Muscle of back (tissue), 11 donors: ENCODE results near the gene SRPX. TPM values are rescaled to one million over a fixed set of nuclear protein-coding genes. Genes with fewer than 3 reads are reported as not detected.

ENCODE experiments used
- DNase-seq, 3 donors: peaks; one replicate each; pipeline versions ENCODE4 v3.0.0 to v3.0.0-alpha.2; 2013
- polyA plus RNA-seq, 10 donors: library from polyadenylated mRNA; unstranded; fragments of 120-200 nt; gene quantifications; one replicate each; pipeline ENCODE4 v1.2.1, GENCODE V29; 2013; ENCODE audit not compliant: insufficient read length in 10 of 10

The SRPX gene
- polyA plus RNA-seq, 10 donors, result 32.7 to 68.8 (median 41.2) TPM

DNA sequence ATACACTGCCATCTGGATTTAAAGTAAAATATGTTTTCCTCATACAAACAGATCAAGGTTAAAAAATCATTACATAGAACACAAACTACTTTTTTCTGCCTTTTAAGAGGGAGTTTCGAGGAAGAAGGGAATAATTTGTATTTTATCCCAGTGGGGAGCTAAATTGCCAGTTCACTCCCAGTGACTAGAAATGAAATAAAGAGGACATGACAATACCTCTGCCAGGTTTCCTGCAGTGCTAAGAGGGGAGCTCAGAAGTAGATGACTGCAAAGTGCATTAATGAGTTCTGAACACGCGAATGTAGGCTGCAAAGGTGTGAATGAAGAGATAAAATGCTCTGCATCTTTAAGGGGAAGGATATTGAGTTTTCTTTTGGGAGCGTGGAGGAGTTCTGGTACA lies 69.7 kb downstream of the SRPX start:
- DNase-seq, result no peak

DNA sequence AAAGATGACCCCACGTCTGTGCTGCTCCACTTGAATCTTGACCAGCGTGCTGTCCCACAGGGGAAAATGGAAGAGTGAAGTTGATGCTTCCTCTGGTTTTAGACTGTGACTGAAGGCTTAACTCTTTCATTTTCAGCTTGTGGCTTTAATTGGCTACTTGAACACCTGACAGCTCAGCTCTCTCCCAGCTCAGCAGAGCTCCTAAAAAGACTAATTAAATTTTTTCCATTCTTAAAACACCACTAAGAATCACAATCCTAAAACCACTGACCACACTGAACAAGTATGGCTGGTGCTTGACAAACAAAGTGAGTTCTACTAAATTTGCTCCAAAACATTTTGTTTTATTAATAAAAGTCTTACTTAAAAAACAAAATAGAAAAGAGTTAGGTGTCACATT lies 71.7 kb downstream of the SRPX start:
- DNase-seq, result no peak

DNA sequence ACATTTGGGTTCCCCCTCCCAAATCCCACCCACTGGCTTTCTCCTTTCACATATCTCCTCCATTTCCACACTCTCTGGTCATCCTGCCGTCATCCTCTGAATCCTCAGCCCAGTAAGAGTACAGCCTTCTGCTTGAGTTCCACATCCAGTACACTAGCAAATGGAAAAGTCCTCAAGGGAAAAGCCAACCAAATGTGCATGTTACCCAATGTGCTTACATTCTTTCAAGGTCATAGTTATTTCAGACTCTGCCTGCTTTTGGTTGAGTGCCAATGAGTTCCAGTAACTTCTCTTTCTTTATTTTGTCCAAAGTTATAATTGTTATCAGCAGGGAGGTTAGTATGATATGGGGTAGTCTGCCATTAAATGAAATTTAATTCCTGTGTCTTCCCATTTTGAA lies 78.1 kb downstream of the SRPX start:
- peak in 2 of 3 donors; percentile 6 for DNase-seq

DNA sequence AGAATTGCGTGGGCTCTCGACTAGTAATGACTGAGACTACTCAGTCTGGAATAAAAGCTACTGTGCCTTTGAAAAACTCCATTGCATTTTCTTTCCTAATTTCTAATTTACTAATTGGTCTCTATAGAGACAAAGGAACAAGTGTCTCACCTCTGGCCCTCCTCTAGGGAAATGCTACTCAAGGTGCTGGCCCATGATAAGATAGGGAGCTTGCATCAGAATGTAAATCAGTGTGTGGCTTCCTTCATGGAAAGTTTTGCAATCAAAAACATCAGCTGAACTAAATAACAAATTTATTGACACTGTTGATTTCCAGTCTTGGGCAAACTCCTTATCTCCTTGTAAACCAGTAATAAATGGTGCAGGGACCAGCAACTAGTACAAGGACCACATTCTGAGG lies 81.8 kb downstream of the SRPX start:
- DNase-seq, result no peak

DNA sequence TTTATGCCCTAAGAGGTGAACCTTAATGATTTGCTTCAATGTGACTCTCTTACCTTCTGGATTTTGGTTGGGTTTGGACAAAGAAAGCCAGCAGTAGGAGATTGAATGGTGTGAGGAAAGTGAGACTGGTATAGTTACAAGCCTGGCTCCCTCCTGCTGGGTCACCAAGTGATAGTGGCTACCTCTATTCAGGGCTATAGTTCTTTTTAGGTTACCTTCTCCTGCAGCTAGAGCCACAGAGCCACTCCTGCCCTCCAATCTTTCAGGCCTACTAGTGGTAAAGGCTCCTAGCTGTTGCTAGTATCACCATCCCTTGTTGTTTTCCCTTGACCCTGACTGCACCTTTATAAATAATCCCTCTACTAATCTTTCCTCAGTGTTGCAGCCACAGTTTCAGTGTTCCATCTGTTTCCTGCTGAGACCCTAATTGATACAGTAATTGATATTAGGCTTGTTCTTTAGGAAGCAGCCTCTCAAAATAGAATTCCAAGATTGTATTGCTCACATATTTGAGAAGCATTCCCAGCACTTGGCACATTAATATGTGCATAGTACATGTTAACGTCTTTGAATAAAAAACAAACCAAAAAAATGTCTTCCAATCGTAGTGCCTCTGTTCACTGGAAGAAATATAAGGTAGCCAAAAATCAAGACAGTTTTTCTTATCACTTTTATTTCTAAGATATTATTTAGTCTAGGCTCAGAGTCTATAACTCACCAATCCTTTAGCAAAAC lies 82.3 kb downstream of the SRPX start:
- DNase-seq, result no peak

DNA sequence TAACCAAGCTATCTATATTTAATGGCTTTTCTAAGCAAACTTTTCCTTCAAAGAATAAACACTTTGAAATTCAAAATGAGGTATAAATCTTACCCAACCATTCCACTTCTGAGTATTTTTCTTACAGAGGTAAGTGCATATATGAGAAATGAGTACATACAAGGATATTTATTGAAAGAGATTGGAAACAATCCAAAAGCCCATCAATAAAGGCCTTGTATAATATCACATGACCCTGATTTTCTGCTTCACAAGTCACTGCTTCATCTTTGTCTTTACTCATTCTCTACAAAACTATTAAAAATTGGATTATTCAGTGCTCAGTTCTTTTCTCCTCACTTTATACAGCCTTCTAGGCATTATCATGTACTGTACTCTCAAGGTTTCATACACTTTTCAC lies 91.3 kb downstream of the SRPX start:
- no peak for DNase-seq

DNA sequence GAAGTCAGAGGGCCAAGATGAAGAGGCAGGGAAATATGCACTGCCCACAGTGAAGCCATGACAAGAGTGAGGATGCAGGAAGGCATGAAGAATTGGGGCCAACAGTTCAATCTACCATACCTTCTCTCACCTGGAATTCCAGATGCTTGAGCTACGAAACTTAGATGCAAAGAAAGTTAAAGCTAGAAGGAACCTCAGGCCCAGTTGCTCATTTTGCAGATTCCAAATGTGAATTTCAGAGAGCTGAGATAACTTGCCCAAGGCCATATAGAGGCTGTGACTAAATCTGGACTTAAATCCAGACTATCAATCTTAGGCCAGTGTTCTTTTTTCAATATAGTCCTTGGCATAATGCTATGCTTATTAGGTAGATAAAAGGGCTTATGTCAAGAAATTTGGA lies 92.7 kb downstream of the SRPX start:
- DNase-seq, result no peak

DNA sequence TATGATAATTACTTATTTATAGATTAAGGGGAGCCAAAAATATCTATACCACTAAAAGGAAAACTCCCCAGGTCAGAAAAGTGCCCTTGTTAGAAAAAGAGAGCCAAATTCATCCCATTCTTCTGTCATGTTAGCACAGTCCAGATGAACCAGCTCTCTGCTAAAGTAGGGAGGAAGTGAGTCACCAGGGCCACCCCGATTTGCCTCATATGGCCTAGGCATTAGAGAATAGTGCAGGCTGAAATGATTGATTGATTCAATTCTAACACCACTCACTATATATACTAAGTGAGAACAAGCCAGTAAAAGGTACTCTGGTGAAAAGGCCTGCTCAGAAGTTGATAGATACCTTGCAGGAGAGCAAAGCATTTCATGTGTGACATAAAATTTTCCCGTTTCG lies 94.5 kb downstream of the SRPX start:
- DNase-seq, result no peak

DNA sequence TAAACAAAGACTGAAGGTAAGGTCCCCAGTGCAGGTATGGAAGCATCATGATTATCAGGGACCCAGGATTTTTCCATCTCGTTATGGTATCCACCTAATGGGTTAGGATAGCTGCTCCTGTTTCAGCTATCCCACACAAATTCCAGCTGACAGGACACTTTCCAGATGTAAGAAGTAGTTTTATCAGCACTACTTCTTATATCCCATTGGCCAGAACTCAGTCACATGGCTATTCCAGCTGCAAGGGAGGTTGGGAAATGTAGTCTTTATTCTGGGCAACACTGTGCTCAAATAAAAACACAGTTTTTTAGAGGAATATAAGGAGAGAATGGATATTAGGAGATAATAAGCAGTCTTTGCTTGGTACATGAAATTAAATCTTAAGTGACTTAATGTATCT lies 96.7 kb downstream of the SRPX start:
- no peak for DNase-seq

DNA sequence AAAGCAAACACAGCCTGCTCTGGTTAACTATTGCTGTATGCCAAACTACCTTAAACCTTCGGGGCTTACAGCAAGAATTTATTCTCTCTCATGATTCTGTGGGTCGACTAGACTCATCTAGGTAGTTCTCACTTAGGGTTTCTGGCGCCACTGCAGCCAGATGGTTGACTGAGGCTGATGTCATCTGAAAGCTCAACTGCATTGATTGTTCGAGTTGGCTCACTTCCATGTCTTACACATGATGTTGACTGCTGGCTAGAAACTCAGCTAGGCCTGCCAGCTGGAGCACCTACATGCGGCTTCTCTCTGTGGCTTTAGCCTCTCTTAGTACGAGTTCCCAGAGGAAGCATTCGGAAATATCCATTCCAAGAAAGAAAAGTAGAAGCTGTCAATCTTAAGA lies 103.2 kb downstream of the SRPX start:
- peak in 1 of 3 donors; percentile 34 for DNase-seq

DNA sequence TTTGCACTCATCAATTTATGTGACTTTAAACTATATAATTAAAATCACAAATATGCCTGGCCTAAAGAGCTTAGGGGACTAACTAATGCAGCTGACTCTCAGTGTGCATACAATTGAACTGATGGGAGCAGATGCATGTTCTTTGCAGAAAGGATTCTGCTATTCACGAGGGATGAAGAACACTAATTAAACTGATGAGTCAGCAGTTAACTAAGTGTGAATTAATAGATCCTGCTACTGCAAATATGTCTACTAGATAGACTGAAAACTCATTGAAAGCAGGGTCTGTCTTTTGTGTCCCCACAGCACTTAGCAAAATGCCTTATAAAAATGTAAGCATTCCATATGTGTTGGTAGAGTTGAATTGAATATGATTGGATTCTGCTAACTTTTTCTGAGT lies 104.0 kb downstream of the SRPX start:
- no peak for DNase-seq

DNA sequence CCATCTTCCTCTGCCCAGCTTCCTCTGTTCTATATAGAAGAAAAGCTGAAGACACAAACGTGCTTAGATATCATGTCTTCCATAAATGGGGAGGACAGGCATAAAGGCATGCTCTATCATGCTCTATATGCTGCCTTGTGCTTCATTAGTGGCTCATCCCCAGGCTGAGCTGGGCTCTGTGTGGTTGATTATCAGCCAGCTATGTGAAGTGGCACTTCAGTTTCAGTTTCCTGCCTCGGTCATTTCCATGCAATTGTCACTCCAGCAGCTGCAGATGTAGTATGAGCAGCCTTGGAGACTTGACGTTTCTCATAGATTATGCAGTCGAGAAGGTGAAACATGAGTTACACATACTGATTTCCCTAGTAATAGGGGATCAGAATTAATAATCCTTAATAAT lies 108.1 kb downstream of the SRPX start:
- DNase-seq, result no peak

DNA sequence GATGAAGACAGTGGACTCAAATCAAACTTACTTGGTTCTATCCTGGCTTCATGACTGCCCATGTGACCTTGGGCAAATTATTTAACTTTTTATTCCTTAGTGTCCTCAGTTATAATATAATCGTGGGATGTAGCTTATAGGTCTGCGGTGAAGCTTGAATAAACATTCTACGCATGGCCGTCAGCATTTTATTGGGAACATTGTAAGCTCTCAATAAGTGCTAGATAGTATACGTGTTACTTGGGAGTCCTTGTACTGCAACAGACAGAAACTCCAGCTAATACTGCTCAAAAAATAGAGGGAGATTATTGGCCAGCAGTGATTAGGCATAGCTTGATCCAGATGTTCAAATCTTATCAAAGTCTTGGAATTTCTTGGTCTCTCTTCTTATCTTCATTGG lies 109.5 kb downstream of the SRPX start:
- no peak for DNase-seq

DNA sequence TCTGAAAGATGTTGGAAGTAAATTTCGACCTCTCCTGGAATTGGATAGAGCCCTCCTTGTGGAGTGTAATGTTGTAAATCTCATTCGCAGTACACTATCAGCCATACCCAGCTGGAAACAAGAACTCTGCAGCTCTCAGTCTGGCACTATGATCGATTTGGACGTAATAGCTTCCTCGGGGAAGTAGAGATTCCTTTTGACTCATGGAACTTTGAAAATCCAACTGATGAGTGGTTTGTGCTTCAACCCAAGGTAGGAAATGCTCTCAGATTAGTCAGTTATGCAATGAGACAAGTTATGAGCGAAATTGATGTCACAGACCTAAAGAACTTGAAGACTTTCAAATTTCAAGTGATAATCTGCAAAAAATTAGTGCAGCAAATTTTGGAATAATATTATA lies 110.4 kb downstream of the SRPX start:
- DNase-seq, result no peak

DNA sequence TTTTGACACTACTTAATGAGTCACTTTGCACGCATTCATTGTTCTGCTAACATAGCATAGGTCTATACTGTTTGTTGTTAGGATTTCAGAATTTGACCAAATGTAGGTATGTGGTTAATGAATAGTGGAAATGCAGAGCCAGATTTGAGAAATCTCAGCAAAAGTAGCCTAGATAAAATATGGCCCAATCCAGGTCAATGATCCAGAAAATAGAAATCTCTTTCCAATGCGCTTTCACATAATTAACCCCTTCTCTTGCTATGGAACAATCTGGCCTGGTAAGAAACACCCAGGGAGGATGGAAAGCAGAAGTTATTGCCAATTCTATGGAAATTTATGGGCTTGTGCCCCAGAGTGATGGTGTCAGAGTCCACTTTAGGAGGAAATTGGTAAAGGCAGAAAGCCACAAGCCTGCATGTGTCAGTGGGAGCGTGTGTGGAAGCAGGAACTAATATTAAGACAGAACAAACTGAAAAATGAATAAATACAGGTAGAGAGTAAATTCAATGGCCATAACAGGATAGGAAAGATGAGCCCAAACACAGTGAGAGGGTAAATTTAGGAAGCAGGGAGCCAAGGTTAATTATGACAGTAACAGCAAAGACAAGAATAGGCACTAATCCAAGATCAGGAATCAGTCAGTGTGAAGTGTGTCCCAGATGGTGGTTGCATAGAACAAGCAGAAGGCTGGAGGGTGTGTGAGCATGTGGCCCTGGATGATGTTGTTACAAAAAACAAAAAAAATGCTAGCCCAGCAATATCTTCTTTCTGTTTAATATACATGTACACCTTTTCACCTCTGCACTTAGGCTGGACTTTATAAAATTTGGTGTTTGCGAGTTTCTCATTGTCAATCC lies 111.4 kb downstream of the SRPX start:
- no peak for DNase-seq

DNA sequence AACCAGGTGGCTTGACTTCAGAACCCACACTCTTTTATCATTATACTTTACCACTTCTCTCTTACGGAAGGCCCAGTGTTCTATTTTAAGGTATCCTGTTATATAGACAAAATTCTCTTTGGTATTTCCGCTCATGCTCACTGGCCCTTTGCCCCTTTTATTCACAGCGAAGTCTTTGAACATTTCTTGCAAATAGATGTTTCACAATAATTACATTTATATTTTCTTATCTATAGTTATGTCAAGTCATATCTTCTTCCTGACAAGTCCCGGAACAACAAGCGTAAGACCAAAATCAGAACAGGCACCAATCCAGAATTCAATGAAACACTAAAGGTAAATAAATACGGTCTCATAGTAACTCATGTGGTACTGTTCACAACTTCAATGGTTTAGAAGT lies 112.3 kb downstream of the SRPX start:
- no peak for DNase-seq

DNA sequence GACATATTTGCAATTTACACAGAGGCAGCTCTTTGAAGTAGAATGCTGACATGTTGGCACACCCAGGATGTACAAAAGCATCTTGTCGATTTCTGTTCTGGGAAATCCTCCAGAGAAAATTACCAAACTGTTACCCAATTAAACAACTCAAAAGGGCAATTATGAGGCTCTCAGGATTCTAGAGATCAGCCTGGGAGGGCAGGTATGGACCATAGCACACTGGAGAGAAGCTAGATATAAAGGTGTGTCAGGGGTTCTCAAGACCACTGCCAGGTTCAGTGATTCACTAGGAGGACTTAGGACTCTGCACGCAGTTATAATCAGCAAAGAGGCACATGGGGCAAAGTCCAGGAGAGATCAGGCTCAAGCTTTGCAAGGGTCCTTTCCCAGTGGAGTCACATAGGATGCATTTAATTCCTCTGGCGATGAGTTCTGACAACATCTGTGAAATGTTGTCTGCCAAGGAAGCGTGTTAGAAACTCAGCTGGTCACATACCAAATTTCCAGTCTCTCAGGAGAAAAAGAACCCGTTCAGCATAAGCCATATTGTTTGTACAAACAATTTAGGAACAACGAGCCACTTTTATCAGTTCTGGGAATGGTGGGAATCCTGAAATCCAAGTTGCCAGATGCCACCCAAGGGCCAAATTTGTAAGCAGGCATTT lies 113.5 kb downstream of the SRPX start:
- peak in 2 of 3 donors; percentile 6 to 41 for DNase-seq

DNA sequence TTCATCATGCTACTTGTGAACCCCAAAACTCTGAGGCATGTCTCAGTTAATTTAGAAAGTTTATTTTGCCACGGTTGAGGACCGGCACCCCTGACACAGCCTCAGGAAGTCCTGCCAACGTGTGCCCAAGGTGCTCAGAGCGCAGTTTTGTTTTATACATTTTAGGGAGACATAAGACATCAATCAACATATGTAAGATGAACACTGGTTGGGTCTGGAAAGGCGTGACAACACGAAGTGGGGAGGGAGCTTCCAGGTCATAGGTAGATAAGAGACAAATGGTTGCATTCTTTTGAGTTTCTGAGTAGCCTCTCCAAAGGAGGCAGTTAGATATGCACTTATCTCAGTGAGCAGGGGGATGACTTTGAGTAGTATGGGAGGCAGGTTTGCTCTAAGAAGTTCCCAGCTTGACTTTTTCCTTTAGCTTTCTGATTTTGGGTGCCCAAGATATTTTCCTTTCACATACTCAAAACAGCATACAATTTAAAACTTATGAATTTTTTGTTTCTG lies 115.4 kb downstream of the SRPX start:
- DNase-seq, result no peak

DNA sequence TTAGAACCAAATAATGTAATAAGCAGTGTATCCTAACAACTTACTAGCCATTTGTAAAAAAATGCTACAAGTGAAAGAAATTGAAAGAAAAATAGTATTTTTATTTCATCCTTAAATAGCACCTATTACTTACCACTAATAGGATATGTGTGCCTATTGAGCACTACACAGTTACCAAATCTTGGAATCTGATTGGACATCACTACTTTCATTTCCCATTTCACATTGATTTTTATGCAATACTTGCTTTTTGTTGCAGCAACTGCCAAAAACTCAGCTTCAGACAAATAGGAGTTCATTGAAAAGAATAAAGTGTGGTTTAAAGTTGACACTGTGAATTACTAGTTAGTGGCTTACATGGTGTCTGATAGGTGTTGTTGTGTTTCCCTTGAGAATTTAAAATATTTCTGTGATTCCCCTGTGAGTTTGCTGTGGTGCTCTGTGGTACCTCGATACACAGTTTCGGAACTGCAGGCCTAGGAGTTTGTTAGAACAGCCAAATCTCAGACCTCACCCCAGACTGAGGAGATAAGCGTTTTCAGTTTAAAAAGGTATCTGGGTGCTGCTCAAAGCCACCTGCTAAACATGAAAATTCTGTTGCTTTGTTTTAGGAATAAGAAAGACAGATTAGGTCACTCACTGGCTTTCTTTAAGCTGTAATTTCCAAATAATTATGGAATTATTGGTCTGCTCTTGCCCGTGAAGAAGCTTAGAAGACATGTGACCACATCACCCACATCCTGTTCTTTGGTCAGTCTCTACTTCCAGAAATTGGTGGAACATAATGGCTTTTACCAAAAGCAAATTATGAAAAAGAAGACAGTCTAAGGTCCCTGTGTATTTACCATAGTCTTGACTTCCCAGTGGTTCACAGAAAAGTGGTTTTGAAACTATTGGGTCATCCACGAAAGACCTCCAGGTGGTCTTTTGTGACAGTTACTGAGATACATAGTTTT lies 116.5 kb downstream of the SRPX start:
- DNase-seq, result no peak

DNA sequence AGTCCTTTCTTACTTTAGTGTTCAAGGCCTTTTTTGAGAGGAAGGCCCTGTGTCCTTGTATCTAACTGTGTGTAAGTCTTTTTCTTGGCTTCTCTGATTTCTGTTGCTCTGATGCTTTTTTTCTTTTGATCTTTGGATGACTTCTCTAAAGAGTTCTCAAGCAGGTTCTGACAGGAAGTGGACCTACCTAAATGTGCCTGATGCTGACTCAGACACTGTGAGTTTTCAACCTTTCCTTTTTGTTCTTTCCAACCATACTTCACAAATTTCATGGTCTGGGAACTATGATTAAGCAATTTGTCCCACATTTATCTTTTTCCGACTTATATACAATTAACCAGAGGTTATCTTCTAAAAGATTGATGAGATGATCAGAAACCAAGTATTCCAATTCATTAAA lies 117.8 kb downstream of the SRPX start:
- DNase-seq, result no peak

DNA sequence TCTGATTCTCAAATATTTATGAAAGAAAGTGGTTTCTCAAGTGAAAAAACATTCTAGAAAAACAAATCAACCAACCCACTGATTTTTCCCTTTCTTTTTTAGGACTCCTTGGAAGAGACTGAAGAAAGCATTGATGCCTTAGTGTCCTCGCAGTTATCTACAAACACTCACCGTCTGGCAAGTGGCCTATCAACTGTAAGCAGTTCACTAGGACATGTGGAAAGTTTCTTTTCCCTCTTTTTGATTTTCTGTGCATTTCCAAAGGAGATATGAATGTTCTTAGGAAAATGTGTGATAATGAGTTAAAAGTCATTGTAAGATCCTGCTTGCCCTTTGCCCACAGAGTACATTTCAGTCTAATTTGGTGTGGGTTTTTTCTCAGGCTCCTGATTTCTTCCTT lies 118.4 kb downstream of the SRPX start:
- DNase-seq, result no peak
